NCI-H2196 treated with DMSO at 0.1 percent for 48 hours (cell line): Measurements from ENCODE around the gene ANKRD50.

Experiments
- DNase-seq: peaks from one replicate; lab custom pipeline; 2025; ENCODE audit not compliant: unreplicated experiment; lab: John Stamatoyannopoulos, UW

The ANKRD50 gene, protein sequence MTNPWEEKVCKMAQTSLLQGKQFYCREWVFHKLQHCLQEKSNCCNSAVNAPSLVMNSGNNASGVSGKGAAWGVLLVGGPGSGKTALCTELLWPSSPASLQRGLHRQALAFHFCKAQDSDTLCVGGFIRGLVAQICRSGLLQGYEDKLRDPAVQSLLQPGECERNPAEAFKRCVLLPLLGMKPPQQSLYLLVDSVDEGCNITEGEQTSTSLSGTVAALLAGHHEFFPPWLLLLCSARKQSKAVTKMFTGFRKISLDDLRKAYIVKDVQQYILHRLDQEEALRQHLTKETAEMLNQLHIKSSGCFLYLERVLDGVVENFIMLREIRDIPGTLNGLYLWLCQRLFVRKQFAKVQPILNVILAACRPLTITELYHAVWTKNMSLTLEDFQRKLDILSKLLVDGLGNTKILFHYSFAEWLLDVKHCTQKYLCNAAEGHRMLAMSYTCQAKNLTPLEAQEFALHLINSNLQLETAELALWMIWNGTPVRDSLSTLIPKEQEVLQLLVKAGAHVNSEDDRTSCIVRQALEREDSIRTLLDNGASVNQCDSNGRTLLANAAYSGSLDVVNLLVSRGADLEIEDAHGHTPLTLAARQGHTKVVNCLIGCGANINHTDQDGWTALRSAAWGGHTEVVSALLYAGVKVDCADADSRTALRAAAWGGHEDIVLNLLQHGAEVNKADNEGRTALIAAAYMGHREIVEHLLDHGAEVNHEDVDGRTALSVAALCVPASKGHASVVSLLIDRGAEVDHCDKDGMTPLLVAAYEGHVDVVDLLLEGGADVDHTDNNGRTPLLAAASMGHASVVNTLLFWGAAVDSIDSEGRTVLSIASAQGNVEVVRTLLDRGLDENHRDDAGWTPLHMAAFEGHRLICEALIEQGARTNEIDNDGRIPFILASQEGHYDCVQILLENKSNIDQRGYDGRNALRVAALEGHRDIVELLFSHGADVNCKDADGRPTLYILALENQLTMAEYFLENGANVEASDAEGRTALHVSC (N-terminal part only)

GRCh38 chr4:124712372-124713184 lies at the start of gene ANKRD50:
ANKRD50 (minus strand) TSS chr4:124712732; CDS start chr4:124710511, 2,221 bp downstream.
- peak; percentile 34 for DNase-seq

DNA sequence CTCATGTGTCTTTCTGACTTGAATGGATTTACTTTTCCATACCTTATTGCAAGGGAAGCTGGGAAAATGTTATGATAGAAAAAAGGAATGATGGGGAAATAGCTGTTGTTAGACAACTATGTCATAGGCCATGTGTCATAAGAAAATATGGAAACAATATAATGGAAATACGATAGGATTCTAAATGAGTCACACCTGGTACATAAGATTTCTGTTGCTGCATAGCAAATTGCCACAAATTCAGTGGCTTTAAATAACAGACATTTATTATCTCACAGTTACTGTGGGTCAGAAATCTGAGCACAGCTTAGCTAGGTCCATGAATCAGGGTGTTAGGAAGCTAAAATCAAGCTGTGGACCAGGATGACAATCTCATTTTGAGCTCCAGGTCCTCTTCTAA lies 44.6 kb upstream of the ANKRD50 start:
- DNase-seq, result no peak

DNA sequence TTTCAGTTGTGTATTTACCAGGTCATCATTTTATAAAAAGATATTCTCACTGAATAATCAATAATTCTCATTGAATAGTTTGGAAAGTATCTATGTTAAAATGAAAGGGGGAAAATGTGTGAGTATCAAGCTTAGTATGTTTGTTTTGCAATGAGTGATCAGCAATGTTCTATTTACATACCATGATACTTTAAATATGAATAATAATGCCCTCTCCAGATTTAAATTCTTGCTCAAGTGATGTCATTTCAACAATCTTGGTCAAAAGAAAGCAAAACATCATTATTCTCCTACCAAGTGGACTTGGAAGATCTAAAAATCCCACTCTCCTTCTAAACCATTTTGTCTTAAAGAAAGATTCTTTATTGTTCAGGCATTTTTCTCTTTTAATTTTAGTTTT lies 42.1 kb upstream of the ANKRD50 start:
- no peak for DNase-seq

- DNase-seq, result no peak
These were observed 41.5 kb upstream of the ANKRD50 start for GRCh38 chr4:124753941-124754581.

DNA sequence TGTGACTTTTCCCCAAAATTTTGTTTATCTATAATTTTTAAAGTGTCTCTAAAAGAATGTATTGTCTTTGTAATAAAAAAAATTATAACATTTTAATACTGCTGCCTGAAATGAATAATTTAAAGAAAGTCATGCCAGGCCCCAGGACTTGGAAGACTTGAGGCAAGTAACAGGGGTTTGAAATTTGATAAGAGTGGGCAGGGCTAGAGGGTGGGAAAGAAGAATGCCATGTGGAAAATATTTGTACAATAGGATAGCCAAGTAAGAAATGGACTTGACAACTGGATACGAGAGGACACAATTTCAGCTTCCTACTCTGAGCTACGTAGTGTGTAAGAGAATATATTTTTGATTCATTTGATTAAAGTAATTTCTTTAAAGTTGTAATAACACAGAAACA lies 36.9 kb upstream of the ANKRD50 start:
- no peak for DNase-seq

- no peak for DNase-seq
These were observed 36.4 kb upstream of the ANKRD50 start for GRCh38 chr4:124748965-124749364.

DNA sequence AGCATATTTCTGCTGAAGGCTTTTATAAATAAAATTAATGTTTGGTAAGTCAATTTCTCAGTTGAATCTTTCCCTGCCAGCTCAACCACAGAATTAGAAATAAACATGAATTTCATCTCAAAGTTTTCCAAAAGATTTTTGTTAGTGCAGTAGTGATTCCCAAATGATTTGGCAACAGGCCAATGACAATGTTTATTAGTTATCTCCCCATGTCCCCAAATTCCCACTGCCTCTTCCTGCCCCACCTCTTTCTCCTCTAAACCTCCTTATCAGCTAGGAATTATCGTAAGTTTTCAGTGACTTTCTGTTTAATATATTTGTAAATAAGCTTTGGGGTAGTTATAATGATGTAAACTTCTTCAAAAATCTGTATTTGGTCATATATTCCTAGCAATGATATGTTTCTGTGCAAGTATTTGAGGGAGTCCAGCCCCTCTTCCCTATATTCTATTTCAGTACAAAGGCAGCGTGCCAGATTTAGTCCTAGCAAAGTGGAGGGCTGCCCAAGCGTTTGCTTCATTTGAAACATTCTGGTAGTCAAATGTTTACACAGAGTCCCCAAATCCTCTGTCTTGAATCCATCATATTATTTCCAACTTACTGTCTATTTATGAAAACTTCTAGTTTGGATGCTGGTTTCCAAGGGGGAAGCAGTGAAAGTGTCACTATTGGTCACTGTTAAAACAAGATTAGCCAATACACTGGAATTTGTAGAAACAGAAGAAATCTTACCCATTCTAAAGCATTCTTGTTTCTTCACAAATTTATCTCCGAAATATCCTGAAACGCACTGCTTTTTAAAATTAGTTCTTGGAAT lies 33.7 kb upstream of the ANKRD50 start:
- DNase-seq, result no peak

- no peak for DNase-seq
These were observed 31.2 kb upstream of the ANKRD50 start for GRCh38 chr4:124743711-124744110.

DNA sequence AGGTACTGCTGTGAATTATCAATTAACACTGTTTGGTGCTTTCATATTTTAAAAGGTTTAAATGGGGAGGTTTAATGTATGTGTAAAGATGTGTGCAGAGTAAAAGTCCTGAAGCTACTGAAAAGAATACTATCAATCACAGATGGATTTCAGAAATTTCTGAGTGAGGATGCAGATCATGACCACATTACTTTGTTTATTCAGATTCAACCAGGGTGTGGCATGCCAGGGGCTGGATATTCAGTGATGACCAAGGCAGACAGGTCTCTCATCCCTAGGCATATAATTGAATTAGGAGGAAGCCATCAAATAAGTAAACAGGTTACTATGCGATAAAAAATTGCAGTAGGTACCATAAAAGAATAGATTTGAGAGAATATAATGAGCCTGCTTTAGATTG lies 28.0 kb upstream of the ANKRD50 start:
- DNase-seq, result no peak

- no peak for DNase-seq
These were observed 26.5 kb upstream of the ANKRD50 start for GRCh38 chr4:124738994-124739393.

GRCh38 chr4:124737619-124738018 lies 25.1 kb upstream of the ANKRD50 start:
- DNase-seq, result no peak

DNA sequence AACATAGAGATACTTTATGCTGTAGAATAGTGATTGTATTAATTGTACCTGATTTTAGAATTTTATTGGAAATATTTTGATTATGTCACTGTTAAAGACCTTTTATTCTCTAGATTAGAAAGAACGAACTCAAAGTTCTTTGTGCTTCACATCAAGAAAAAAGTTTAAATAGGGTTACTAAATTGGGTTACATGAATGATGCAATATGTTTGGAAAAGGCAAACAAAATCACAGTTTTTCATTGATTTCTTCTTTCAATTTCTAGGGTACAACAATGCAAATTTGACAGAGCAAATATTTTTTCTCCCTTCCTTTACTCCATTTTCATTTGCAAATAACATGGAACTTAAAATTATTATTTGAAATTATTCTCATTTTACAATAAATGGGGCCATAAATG lies 24.0 kb upstream of the ANKRD50 start:
- DNase-seq, result no peak

- DNase-seq, result no peak
These were observed 14.9 kb upstream of the ANKRD50 start for GRCh38 chr4:124727331-124727890.

DNA sequence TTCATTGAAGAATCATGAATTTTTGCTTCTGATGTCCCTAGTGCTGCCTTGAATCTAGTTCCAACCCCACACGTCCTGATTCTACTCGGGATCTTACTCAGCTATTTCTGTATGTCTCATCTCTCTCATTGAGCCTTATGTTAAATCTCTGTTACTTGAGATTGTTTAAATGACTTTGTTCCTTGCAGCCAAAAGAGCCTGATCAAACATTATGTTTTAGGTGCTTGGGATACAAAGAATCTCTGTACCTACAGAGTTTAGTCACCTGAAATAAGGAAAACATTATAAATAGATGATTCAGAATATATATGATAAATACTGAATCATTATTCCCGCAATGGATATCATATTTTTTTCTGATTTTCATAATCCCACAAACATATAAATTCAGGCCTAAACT lies 13.7 kb upstream of the ANKRD50 start:
- DNase-seq, result no peak

- DNase-seq, result no peak
These were observed 9.5 kb upstream of the ANKRD50 start for GRCh38 chr4:124722071-124722470.

DNA sequence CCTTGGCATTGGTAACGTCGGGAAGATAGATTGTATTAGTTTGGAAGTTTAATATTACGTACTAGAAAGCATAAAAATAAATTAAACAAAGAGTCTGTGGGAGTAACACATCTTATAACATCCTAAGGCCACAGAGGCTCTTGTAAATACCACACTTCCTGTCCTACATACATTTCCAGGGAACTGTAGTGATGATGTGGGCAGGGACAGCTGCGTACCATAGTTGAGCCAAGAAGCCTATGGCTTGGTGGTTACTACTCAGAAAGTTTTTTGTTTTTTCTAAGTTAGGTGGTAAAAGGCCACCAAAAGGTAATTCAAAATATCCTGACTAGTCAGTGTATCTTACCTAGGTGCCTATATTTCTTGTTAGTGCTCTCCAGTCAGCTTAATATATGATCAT lies 4.6 kb upstream of the ANKRD50 start:
- DNase-seq, result no peak

- DNase-seq, result no peak
These were observed 657 bp upstream of the ANKRD50 start for GRCh38 chr4:124713185-124713592.

- DNase-seq, result no peak
These were observed 811 bp downstream of the ANKRD50 start for GRCh38 chr4:124711471-124712371.
